ENCODE measurements around the gene ZBTB20. TPM values are rescaled to one million over a fixed set of nuclear protein-coding genes. Genes with fewer than 3 reads are reported as not detected.

ZBTB20 gene
- polyA plus RNA-seq, 12 donors, result 1.6 to 20.0 (median 3.3) TPM

GRCh38 chr3:114444216-114444615 lies 702.9 kb downstream of the ZBTB20 start:
- no peak for DNase-seq

GRCh38 chr3:114442246-114442645 lies 704.8 kb downstream of the ZBTB20 start:
- no peak for DNase-seq

GRCh38 chr3:114441386-114441785 lies 705.7 kb downstream of the ZBTB20 start:
- no peak for DNase-seq

- no peak for DNase-seq
These were observed 706.4 kb downstream of the ZBTB20 start for GRCh38 chr3:114440700-114441099.

- no peak for DNase-seq
These were observed 707.8 kb downstream of the ZBTB20 start for GRCh38 chr3:114439284-114439683.

- DNase-seq, result no peak
These were observed 709.2 kb downstream of the ZBTB20 start for GRCh38 chr3:114437897-114438296.

- no peak for DNase-seq
These were observed 710.9 kb downstream of the ZBTB20 start for GRCh38 chr3:114436182-114436581.

GRCh38 chr3:114435386-114436115 lies 711.5 kb downstream of the ZBTB20 start:
- DNase-seq, result no peak

GRCh38 chr3:114432310-114432709 lies 714.8 kb downstream of the ZBTB20 start:
- DNase-seq, result no peak

- no peak for DNase-seq
These were observed 719.0 kb downstream of the ZBTB20 start for GRCh38 chr3:114428044-114428595.

- DNase-seq, result no peak
These were observed 719.6 kb downstream of the ZBTB20 start for GRCh38 chr3:114427285-114428043.

- no peak for DNase-seq
These were observed 722.8 kb downstream of the ZBTB20 start for GRCh38 chr3:114424337-114424736.

- DNase-seq, result no peak
These were observed 725.9 kb downstream of the ZBTB20 start for GRCh38 chr3:114421204-114421603.

- DNase-seq, result no peak
These were observed 727.0 kb downstream of the ZBTB20 start for GRCh38 chr3:114420072-114420471.

GRCh38 chr3:114418724-114419543 lies 728.2 kb downstream of the ZBTB20 start:
- DNase-seq, result peak; percentile 57

GRCh38 chr3:114418107-114418506 lies 729.0 kb downstream of the ZBTB20 start:
- DNase-seq, result no peak

GRCh38 chr3:114417675-114418074 lies 729.4 kb downstream of the ZBTB20 start:
- no peak for DNase-seq

GRCh38 chr3:114417265-114417664 lies 729.8 kb downstream of the ZBTB20 start:
- DNase-seq, result no peak

GRCh38 chr3:114411811-114412803 lies 735.0 kb downstream of the ZBTB20 start:
- no peak for DNase-seq

GRCh38 chr3:114411190-114411668 lies 735.9 kb downstream of the ZBTB20 start:
- DNase-seq, result peak; percentile 42

Measured in muscle of arm (tissue), 12 donors.